Psoas muscle (tissue), 8 donors: ENCODE data around the gene TJP2. TPM values are rescaled to one million over a fixed set of nuclear protein-coding genes. Genes with fewer than 3 reads are reported as not detected.

Source experiments
- ATAC-seq, 4 donors: fragments of 200-7000 bp; cut with Tn5 transposase; one replicate each; pipeline ENCODE4 v1.9.1; 2020; ENCODE audit warnings: moderate library complexity in 3 of 4, mild to moderate bottlenecking in 2 of 4
- DNase-seq, 2 donors: peaks; one replicate each; pipeline ENCODE4 v3.0.0-alpha.2; 2020
- H3K27ac ChIP-seq: fragments of 200-600 bp; one replicate; pipeline ENCODE4 v1.8.0; 2022
- H3K27me3 ChIP-seq, 3 donors: fragments of 200-600 bp in 1 of 3; one replicate each; pipeline versions ENCODE4 v1.6.1 to v1.8.0; 2013 to 2022; ENCODE audit warnings: low read length in 2 of 3, mild to moderate bottlenecking in 2 of 3, moderate library complexity in 1 of 3; ENCODE audit not compliant: insufficient read depth in 3 of 3
- H3K36me3 ChIP-seq, 2 donors: fragments of 200-600 bp in 1 of 2; one replicate each; pipeline versions ENCODE4 v1.6.1 to v1.8.0; 2013 to 2022; ENCODE audit warnings: low read depth in 1 of 2, mild to moderate bottlenecking in 1 of 2, moderate library complexity in 1 of 2; ENCODE audit not compliant: insufficient read depth in 1 of 2
- H3K4me1 ChIP-seq: fragments of 200-600 bp; one replicate; pipeline ENCODE4 v1.8.0; 2022
- H3K4me3 ChIP-seq: fragments of 200-600 bp; one replicate; pipeline ENCODE4 v1.8.0; 2022; ENCODE audit warnings: mild to moderate bottlenecking
- H3K9me3 ChIP-seq: fragments of 200-600 bp; one replicate; pipeline ENCODE4 v1.8.0; 2022
- WGBS, 3 donors: extraction: QIAGEN DNeasy Blood & Tissue Kit; methylation state at CpG; one replicate each; pipeline versions ENCODE4 v1.1.6 to v1.1.7; 2013; 5-methylcytosine and 5-hydroxymethylcytosine counted together
- intact Hi-C, 2 donors: fragments of 100-400 bp; cut with DNase I; formaldehyde crosslinking; loops; one replicate each; pipeline versions ENCODE4 v1.11.0 to v1.14.2; 2022
- polyA plus RNA-seq, 3 donors: library from polyadenylated mRNA; stranded (reverse); fragments of 200-250 nt; gene quantifications; one replicate each; pipeline ENCODE4 v1.2.3, GENCODE V29; 2013
- total RNA-seq, 4 donors: library from RNA; stranded (reverse); fragmentation: NEBNext Ultra II Directional in 2 of 4; extraction: Animal tissue kit (Norgen Biotek cat#: 25700) in 2 of 4; gene quantifications; one replicate each; pipeline versions ENCODE4 v1.2.1 to v1.2.4, GENCODE V29; 2021 to 2023
- TF ChIP-seq, protein P1 (sequence below): fragments of 200-600 bp; IDR thresholded peaks from one replicate; pipeline ENCODE4 v1.8.0; 2022; ENCODE audit warnings: antibody characterized with exemption
- donor health status: healthy with polysubstance abuse.
- donor health status: DM: no; HTN: no; CAD: no; lungs with moderate emphysema.
- donor health status: Bipolar disorder and iron deficiency.
- donor health status: healthy.
- donor health status: DM: yes; HTN: yes; CAD: no.
- donor health status: DM: no; HTN: no; CAD: no.
- donor health status: DM: no; HTN: no; CAD: no.
- donor health status: DM: yes; HTN: yes; CAD: no.

TJP2 gene
- total and polyA plus RNA-seq, 7 donors, result 6.6 to 25.1 (median 14.8) TPM

- no peak for ATAC-seq
- no peak for DNase-seq
- H3K27ac ChIP-seq, result peak overlapping the region; percentile 95
- no peaks in the 10 kb centered on the region for H3K36me3 ChIP-seq
- peaks cover 12% of the 10 kb centered on the region for H3K4me1 ChIP-seq
- intact Hi-C loops, result no loop called here
- TF ChIP-seq, protein P1, sequence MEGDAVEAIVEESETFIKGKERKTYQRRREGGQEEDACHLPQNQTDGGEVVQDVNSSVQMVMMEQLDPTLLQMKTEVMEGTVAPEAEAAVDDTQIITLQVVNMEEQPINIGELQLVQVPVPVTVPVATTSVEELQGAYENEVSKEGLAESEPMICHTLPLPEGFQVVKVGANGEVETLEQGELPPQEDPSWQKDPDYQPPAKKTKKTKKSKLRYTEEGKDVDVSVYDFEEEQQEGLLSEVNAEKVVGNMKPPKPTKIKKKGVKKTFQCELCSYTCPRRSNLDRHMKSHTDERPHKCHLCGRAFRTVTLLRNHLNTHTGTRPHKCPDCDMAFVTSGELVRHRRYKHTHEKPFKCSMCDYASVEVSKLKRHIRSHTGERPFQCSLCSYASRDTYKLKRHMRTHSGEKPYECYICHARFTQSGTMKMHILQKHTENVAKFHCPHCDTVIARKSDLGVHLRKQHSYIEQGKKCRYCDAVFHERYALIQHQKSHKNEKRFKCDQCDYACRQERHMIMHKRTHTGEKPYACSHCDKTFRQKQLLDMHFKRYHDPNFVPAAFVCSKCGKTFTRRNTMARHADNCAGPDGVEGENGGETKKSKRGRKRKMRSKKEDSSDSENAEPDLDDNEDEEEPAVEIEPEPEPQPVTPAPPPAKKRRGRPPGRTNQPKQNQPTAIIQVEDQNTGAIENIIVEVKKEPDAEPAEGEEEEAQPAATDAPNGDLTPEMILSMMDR, result no peak
- whole genome bisulfite sequencing, 3 donors, result 7 to 10% (median 8%) methylated on average over 17 of the region's 17 CpGs
- peak overlapping the region; percentile 93 for H3K4me3 ChIP-seq
- no peaks in the 10 kb centered on the region for H3K27me3 ChIP-seq
- no peaks in the 10 kb centered on the region for H3K9me3 ChIP-seq
These were observed 583 bp upstream of the TJP2 start for GRCh38 chr9:69173497-69173890.

DNA sequence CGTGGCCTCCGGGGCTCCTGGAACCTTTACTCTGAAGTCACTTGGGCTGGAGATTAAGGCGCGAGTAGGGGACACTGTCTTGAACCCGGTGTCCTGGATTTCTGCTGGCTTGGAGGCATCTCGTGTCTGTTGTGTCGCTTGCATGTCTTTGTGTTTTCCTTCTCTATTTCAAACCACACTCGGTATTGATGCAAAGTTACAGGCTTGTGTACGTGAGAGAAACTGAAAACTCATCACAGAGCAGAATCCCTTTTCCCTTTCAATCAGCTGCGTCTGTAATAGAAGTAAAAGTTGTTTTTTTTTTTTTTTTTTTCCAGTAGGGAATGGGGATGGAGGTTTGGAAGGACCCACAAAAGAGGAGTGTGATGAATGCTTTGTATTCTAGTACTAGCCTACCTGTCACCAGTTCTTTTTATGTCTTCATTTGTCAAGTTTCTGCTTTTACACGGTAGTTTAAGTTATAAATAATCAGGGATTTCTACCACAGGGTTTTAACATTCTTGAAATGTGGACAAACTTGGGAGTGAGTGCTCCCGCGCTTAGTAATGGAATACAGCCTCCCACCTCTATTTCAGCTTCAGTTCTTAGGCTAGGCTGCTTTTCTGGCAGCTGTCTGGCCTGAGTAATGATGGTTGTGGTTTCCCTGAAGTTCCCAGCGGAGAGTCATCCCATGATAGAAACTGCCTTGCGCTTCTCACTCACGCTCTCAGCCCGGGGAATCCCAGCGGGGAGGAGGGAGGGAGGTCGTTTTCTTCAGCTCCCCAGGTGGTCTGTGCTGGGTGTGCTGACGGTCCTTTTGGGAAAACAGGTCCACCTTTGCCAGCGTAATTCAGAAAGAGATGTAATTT is 763 bp downstream of the TJP2 start:
- intact Hi-C loops, result loop anchor here in 1 of 2 donors (5.0 kb wide), 1 partner anchor 38 kb away; no protein-coding TSS in a partner anchor
- H3K4me3 ChIP-seq, result peak overlapping the region; percentile 93
- H3K9me3 ChIP-seq, result no peaks in the 10 kb centered on the region
- no peaks in the 10 kb centered on the region for H3K27me3 ChIP-seq
- TF ChIP-seq, protein P1, result no peak
- DNase-seq (peak; percentile 61 to 75), ATAC-seq (peak; percentile 82 to 90 (median 88))
- H3K4me1 ChIP-seq, result peaks cover 18% of the 10 kb centered on the region
- peak overlapping the region; percentile 95 for H3K27ac ChIP-seq
- no peaks in the 10 kb centered on the region for H3K36me3 ChIP-seq
- WGBS, 3 donors, result 7 to 16% (median 7%) methylated on average over 20 to 21 of the region's 21 CpGs

DNA sequence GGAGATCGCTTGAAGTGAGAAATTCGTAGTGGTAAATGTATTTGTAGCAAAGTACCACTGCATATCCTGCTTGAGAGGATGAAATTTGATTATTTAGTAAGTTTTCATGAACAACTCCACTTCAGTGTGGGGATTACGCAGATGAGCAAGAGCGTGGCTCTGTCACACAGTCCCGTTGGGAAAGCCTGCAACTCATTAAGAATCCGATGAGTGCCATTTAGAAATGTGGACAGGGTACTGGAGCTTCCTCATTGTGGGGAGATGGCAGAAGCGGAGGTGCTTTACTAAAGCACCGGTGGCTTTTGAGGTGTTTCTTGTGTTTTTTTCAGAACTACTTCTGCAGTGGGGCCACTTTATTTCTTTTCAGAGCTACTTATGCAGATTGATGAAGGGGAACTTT is 1.4 kb downstream of the TJP2 start:
- no peaks in the 10 kb centered on the region for H3K36me3 ChIP-seq
- intact Hi-C loops, result loop anchor here in 1 of 2 donors (5.0 kb wide), 1 partner anchor 38 kb away; no protein-coding TSS in a partner anchor
- peak overlapping the region; percentile 95 for H3K27ac ChIP-seq
- 63 to 77% (median 72%) methylated on average over 8 of the region's 8 CpGs for WGBS, 3 donors
- H3K9me3 ChIP-seq, result no peaks in the 10 kb centered on the region
- no peak for DNase-seq
- TF ChIP-seq, protein P1, result no peak
- peaks cover 23% of the 10 kb centered on the region for H3K4me1 ChIP-seq
- no peak for ATAC-seq
- no peaks in the 10 kb centered on the region for H3K27me3 ChIP-seq
- peak overlapping the region; percentile 93 for H3K4me3 ChIP-seq

GRCh38 chr9:69176471-69177171 is 2.5 kb downstream of the TJP2 start:
- Histone ChIP-seq H3K4me3 (no peak overlapping the region), H3K36me3 (no peaks in the 10 kb centered on the region), H3K27ac (no peak overlapping the region), H3K27me3 (no peaks in the 10 kb centered on the region), H3K9me3 (no peaks in the 10 kb centered on the region), H3K4me1 (peaks cover 23% of the 10 kb centered on the region)
- intact Hi-C loops, result loop anchor here in 1 of 2 donors (5.0 kb wide), 1 partner anchor 39 kb away; no protein-coding TSS in a partner anchor
- TF ChIP-seq, protein P1, result no peak
- ATAC-seq (no peak), DNase-seq (no peak)
- WGBS, 3 donors, result 86 to 92% (median 90%) methylated on average over 9 of the region's 9 CpGs
